ACC112 (cell line): ENCODE results near the gene METAP1D.
A peak's percentile ranks its signal among the peaks of the same experiment; 100 is the strongest.

Source experiments
- H2AFZ ChIP-seq: fragments of 200-600 bp; sonication (generic); one replicate; pipeline ENCODE4 v1.6.0; 2017; ENCODE audit warnings: antibody characterized with exemption, low read length; ENCODE audit not compliant: unreplicated experiment
- H3K27ac ChIP-seq: fragments of 200-600 bp; sonication (generic); 2 replicates; pipeline ENCODE4 v1.5.1; 2014; ENCODE audit warnings: low read depth, mild to moderate bottlenecking, antibody characterized with exemption, low read length, moderate library complexity
- H3K27me3 ChIP-seq: fragments of 200-600 bp; sonication (generic); 2 replicates; pipeline ENCODE4 v1.6.1; 2014; ENCODE audit warnings: mild to moderate bottlenecking, antibody characterized with exemption, low read length, moderate library complexity, mixed read lengths; ENCODE audit not compliant: insufficient read depth
- H3K36me3 ChIP-seq: fragments of 200-600 bp; sonication (generic); 2 replicates; pipeline ENCODE4 v1.6.1; 2016; ENCODE audit warnings: mild to moderate bottlenecking, antibody characterized with exemption, low read length, moderate library complexity, mixed read lengths; ENCODE audit not compliant: insufficient read depth
- H3K4me1 ChIP-seq: fragments of 200-600 bp; sonication (generic); one replicate; pipeline ENCODE4 v1.6.1; 2016; ENCODE audit warnings: low read length, mixed read lengths; ENCODE audit not compliant: insufficient read depth, unreplicated experiment, control insufficient read depth
- H3K4me3 ChIP-seq: fragments of 200-600 bp; sonication (generic); 2 replicates; pipeline ENCODE4 v1.5.1; 2014; ENCODE audit warnings: mild to moderate bottlenecking, low read depth, low read length
- H3K79me2 ChIP-seq: fragments of 200-600 bp; sonication (generic); one replicate; pipeline ENCODE4 v1.6.0; 2016; ENCODE audit warnings: low read length; ENCODE audit not compliant: control insufficient read depth, unreplicated experiment, insufficient read depth

Gene METAP1D

GRCh38 chr2:172079838-172080640, 80.3 kb downstream of the METAP1D start:
- Histone ChIP-seq H2AFZ (no peak overlapping the region), H3K79me2 (no peaks in the 10 kb centered on the region), H3K27me3 (0 out of 2 replicates have a peak, but pooled peaks cover 7% of the 10 kb centered on the region)

GRCh38 chr2:172080641-172081220, 81.0 kb downstream of the METAP1D start:
- no peaks in the 10 kb centered on the region for H3K79me2 ChIP-seq
- no peak overlapping the region for H2AFZ ChIP-seq
- H3K27me3 ChIP-seq: 0 out of 2 replicates have a peak, but pooled peaks cover 7% of the 10 kb centered on the region
- H3K4me1 ChIP-seq: peaks cover 9% of the 10 kb centered on the region
- no peak overlapping the region for H3K4me3 ChIP-seq
- no peaks in the 10 kb centered on the region for H3K36me3 ChIP-seq
- no peak overlapping the region for H3K27ac ChIP-seq

More at GRCh38 chr2:172079838-172080640, 80.3 kb downstream of the METAP1D start:
- peaks cover 9% of the 10 kb centered on the region for H3K4me1 ChIP-seq
- H3K4me3 ChIP-seq: no peak overlapping the region
- H3K27ac ChIP-seq: no peak overlapping the region
- H3K36me3 ChIP-seq: no peaks in the 10 kb centered on the region

- Histone ChIP-seq H3K79me2 (peaks cover 5% of the 10 kb centered on the region), H3K4me3 (no peak overlapping the region), H3K27ac (no peak overlapping the region), H3K4me1 (peaks cover 10% of the 10 kb centered on the region), H3K27me3 (0 out of 2 replicates have a peak, but pooled peaks cover 7% of the 10 kb centered on the region), H3K36me3 (no peaks in the 10 kb centered on the region), H2AFZ (no peak overlapping the region)
These were observed 81.7 kb downstream of the METAP1D start for GRCh38 chr2:172081221-172082022.

- H3K4me1 ChIP-seq: peaks cover 18% of the 10 kb centered on the region
- H3K27me3 ChIP-seq: 0 out of 2 replicates have a peak, but pooled peaks cover 7% of the 10 kb centered on the region
- no peak overlapping the region for H3K27ac ChIP-seq
- peaks cover 14% of the 10 kb centered on the region for H3K79me2 ChIP-seq
- no peak overlapping the region for H3K4me3 ChIP-seq
- H3K36me3 ChIP-seq: no peaks in the 10 kb centered on the region
- H2AFZ ChIP-seq: no peak overlapping the region
These were observed 82.6 kb downstream of the METAP1D start for GRCh38 chr2:172082105-172082943.

GRCh38 chr2:172082944-172083627, 83.3 kb downstream of the METAP1D start:
- H3K27me3 ChIP-seq: 0 out of 2 replicates have a peak, but pooled peaks cover 7% of the 10 kb centered on the region
- H3K36me3 ChIP-seq: no peaks in the 10 kb centered on the region
- H3K4me1 ChIP-seq: peaks cover 18% of the 10 kb centered on the region
- H3K4me3 ChIP-seq: peak overlapping the region; percentile 85
- H3K79me2 ChIP-seq: peaks cover 18% of the 10 kb centered on the region
- H2AFZ ChIP-seq: no peak overlapping the region
- H3K27ac ChIP-seq: no peak overlapping the region

GRCh38 chr2:172083628-172084394, 84.1 kb downstream of the METAP1D start:
- Histone ChIP-seq H3K36me3 (no peaks in the 10 kb centered on the region), H3K4me1 (peaks cover 18% of the 10 kb centered on the region), H3K27me3 (0 out of 2 replicates have a peak, but pooled peaks cover 7% of the 10 kb centered on the region), H3K27ac (peak overlapping the region; percentile 73), H3K79me2 (peaks cover 18% of the 10 kb centered on the region), H3K4me3 (peak overlapping the region; percentile 85), H2AFZ (peak overlapping the region; percentile 96)

- Histone ChIP-seq H3K27ac (peak overlapping the region; percentile 73), H3K4me3 (peak overlapping the region; percentile 85), H3K27me3 (0 out of 2 replicates have a peak, but pooled peaks cover 7% of the 10 kb centered on the region), H3K4me1 (peaks cover 18% of the 10 kb centered on the region), H2AFZ (peak overlapping the region; percentile 96), H3K36me3 (no peaks in the 10 kb centered on the region), H3K79me2 (peaks cover 18% of the 10 kb centered on the region)
These were observed 84.6 kb downstream of the METAP1D start for GRCh38 chr2:172084395-172084644.

- Histone ChIP-seq H3K79me2 (peaks cover 18% of the 10 kb centered on the region), H2AFZ (peak overlapping the region; percentile 96), H3K27ac (peak overlapping the region; percentile 73), H3K36me3 (no peaks in the 10 kb centered on the region), H3K4me1 (peaks cover 18% of the 10 kb centered on the region), H3K27me3 (0 out of 2 replicates have a peak, but pooled peaks cover 7% of the 10 kb centered on the region), H3K4me3 (peak overlapping the region; percentile 85)
These were observed 85.1 kb downstream of the METAP1D start for GRCh38 chr2:172084645-172085459.
